ENCODE data around the gene L3MBTL1. TPM values are rescaled to one million over a fixed set of nuclear protein-coding genes. Genes with fewer than 3 reads are reported as not detected.
A peak's percentile ranks its signal among the peaks of the same experiment; 100 is the strongest.

Gene L3MBTL1
- total RNA-seq, 4 donors from 2014 or later, result 10.9 to 152 (median 23.1) TPM

DNA sequence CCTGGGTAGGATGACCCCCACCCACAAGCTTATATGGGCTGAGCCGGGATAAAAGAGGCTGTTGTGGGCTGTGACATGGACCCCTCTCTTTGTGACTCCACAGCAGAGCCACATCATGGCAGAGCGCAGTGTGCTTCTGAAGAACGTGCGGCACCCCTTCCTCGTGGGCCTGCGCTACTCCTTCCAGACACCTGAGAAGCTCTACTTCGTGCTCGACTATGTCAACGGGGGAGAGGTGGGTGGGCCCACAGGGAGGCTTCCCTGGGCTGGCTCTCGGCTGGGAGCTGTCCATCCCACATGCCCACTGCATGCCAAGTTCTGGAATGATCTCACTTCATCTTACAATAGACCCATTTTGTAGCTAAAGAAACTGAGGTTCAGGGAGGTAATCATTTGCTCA is 61.8 kb downstream of the L3MBTL1 start:
- in situ Hi-C loops (cut with MboI; ENCODE audit: low pct_ligation_motif_present in 1 of 4, low pct_unique_long_range_greater_than_20kb in 1 of 4, low sequenced_read_pairs in 3 of 4), result no loop called here
- Histone ChIP-seq H3K9me3 (no peaks in the 10 kb centered on the region), H3K4me3 (no peak overlapping the region), H3K27me3 (no peaks in the 10 kb centered on the region), H3K27ac (peak overlapping the region in 1 of 4 donors; percentile 9), H3K36me3 (no peaks in the 10 kb centered on the region), H3K4me1 (peaks cover 0 to 10% (median 3%) of the 10 kb centered on the region in 4 donors)
- TF ChIP-seq EP300 (IDR thresholded peaks at IDR 0.05; ENCODE audit: low read depth) (no peak), POLR2AphosphoS5 (IDR thresholded peaks at IDR 0.05) (no peak), POLR2A (IDR thresholded peaks at IDR 0.05) (no peak)
- TF ChIP-seq, protein P1, sequence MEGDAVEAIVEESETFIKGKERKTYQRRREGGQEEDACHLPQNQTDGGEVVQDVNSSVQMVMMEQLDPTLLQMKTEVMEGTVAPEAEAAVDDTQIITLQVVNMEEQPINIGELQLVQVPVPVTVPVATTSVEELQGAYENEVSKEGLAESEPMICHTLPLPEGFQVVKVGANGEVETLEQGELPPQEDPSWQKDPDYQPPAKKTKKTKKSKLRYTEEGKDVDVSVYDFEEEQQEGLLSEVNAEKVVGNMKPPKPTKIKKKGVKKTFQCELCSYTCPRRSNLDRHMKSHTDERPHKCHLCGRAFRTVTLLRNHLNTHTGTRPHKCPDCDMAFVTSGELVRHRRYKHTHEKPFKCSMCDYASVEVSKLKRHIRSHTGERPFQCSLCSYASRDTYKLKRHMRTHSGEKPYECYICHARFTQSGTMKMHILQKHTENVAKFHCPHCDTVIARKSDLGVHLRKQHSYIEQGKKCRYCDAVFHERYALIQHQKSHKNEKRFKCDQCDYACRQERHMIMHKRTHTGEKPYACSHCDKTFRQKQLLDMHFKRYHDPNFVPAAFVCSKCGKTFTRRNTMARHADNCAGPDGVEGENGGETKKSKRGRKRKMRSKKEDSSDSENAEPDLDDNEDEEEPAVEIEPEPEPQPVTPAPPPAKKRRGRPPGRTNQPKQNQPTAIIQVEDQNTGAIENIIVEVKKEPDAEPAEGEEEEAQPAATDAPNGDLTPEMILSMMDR (IDR thresholded peaks at IDR 0.05), result no peak
- WGBS, 2 donors (ENCODE audit: low coverage in 1 of 2), result 88 to 93% methylated on average over 3 to 10 of the region's 10 CpGs
- DNase-seq, result no peak
- intact Hi-C loops (cut with DNase I; ENCODE audit: low total_unique reads), result no loop called here

DNA sequence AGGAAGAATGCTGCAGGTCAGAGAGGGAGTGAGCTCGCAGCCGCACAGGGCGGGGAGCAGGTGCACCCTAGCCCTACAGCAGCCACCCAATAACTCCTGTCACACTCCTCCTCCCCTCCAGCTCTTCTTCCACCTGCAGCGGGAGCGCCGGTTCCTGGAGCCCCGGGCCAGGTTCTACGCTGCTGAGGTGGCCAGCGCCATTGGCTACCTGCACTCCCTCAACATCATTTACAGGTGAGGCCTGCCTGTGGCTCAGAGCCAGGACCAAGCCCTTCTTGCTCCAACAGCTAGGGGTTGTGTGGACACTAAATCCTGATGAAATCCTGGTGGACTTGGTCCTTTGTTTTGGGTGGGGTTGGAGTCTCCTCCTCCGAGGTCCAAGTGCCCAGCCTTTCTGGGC is 63.0 kb downstream of the L3MBTL1 start:
- peak; percentile 69 for DNase-seq
- TF ChIP-seq POLR2AphosphoS5 (IDR thresholded peaks at IDR 0.05) (peak in 1 of 3 donors; percentile 26), EP300 (IDR thresholded peaks at IDR 0.05; ENCODE audit: low read depth) (no peak), POLR2A (IDR thresholded peaks at IDR 0.05) (no peak)
- TF ChIP-seq, protein P1 (IDR thresholded peaks at IDR 0.05), result peak in 2 of 5 experiments; percentile 12 to 28
- no peak overlapping the region for H3K4me3 ChIP-seq
- peak overlapping the region; percentile 9 to 45 (median 36) for H3K27ac ChIP-seq
- H3K36me3 ChIP-seq, result no peaks in the 10 kb centered on the region
- in situ Hi-C loops (cut with MboI; ENCODE audit: low pct_ligation_motif_present in 1 of 4, low pct_unique_long_range_greater_than_20kb in 1 of 4, low sequenced_read_pairs in 3 of 4), result no loop called here
- intact Hi-C loops (cut with DNase I; ENCODE audit: low total_unique reads), result no loop called here
- H3K9me3 ChIP-seq, result no peaks in the 10 kb centered on the region
- no peaks in the 10 kb centered on the region for H3K27me3 ChIP-seq
- 40 to 60% methylated on average over 4 to 10 of the region's 10 CpGs for WGBS, 2 donors (ENCODE audit: low coverage in 1 of 2)
- H3K4me1 ChIP-seq, result peaks cover 0 to 10% (median 3%) of the 10 kb centered on the region in 4 donors

DNA sequence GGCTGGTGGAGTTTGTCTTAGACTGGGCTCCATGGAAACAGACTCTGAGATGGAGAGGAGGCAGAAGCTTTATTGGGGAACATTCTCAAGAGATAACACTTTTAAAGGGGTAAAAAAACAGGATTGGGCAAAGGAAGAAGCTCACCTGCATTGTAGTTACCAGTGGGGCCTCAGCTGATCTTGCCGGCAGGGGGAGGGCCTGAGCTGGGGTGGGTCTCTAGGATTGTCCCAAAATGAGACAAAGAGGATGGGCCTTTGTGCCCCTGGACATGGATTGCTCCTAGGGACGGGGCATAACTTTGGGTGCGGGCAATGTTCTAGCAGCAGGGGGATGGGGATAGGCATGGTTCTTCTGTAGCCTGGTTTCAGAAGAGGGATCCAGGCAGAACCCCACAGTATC is 63.8 kb downstream of the L3MBTL1 start:
- WGBS, 2 donors (ENCODE audit: low coverage in 1 of 2), result 75 to 82% methylated on average over 1 to 3 of the region's 3 CpGs

DNA sequence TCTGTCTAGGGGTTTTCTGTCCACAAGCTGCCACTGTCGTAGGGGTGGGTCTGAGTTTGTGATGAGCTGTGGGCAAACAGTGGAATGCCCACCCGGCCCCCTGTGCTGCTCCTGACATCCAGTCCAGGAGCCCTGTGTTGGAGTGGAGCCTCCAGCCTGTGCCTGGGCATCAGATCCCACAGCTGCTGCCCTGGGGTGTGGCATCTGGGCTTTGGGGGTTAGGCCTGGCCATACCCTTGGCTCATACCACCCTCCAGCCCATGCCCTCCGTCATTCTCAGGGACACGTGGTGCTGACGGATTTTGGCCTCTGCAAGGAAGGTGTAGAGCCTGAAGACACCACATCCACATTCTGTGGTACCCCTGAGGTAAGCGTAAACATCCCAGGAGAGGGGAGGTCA is 64.3 kb downstream of the L3MBTL1 start:
- TF ChIP-seq, protein P1 (IDR thresholded peaks at IDR 0.05), result no peak
- TF ChIP-seq EP300 (IDR thresholded peaks at IDR 0.05; ENCODE audit: low read depth), result no peak
- TF ChIP-seq POLR2AphosphoS5 (IDR thresholded peaks at IDR 0.05), result no peak
- TF ChIP-seq POLR2A (IDR thresholded peaks at IDR 0.05), result no peak
- WGBS, 2 donors (ENCODE audit: low coverage in 1 of 2), result 88% methylated on average over 6 of the region's 6 CpGs; no CpG with 5 or more reads in 1 of the 2 donors
- intact Hi-C loops (cut with DNase I; ENCODE audit: low total_unique reads), result no loop called here

More for the DNA sequence above, 63.8 kb downstream of the L3MBTL1 start:
- H3K27me3 ChIP-seq, result no peaks in the 10 kb centered on the region
- no peaks in the 10 kb centered on the region for H3K9me3 ChIP-seq
- H3K4me3 ChIP-seq, result no peak overlapping the region
- TF ChIP-seq POLR2A (IDR thresholded peaks at IDR 0.05), result no peak
- TF ChIP-seq POLR2AphosphoS5 (IDR thresholded peaks at IDR 0.05), result no peak
- TF ChIP-seq, protein P1 (IDR thresholded peaks at IDR 0.05), result no peak
- no peak for TF ChIP-seq EP300 (IDR thresholded peaks at IDR 0.05; ENCODE audit: low read depth)
- in situ Hi-C loops (cut with MboI; ENCODE audit: low pct_ligation_motif_present in 1 of 4, low pct_unique_long_range_greater_than_20kb in 1 of 4, low sequenced_read_pairs in 3 of 4) (no loop called here), intact Hi-C loops (cut with DNase I; ENCODE audit: low total_unique reads) (no loop called here)
- H3K4me1 ChIP-seq, result peaks cover 0 to 10% (median 3%) of the 10 kb centered on the region in 4 donors
- H3K36me3 ChIP-seq, result no peaks in the 10 kb centered on the region
- no peak overlapping the region for H3K27ac ChIP-seq
- DNase-seq, result no peak

More for the DNA sequence above, 64.3 kb downstream of the L3MBTL1 start:
- Histone ChIP-seq H3K27ac (no peak overlapping the region), H3K4me3 (no peak overlapping the region), H3K36me3 (no peaks in the 10 kb centered on the region), H3K4me1 (peaks cover 0 to 10% (median 3%) of the 10 kb centered on the region in 4 donors), H3K9me3 (no peaks in the 10 kb centered on the region), H3K27me3 (no peaks in the 10 kb centered on the region)
- DNase-seq, result no peak
- in situ Hi-C loops (cut with MboI; ENCODE audit: low pct_ligation_motif_present in 1 of 4, low pct_unique_long_range_greater_than_20kb in 1 of 4, low sequenced_read_pairs in 3 of 4), result no loop called here
